ENCODE measurements around the gene STT3A.
A peak's percentile ranks its signal among the peaks of the same experiment; 100 is the strongest.

The STT3A gene

GRCh38 chr11:125605417-125605816 lies 12.8 kb downstream of the STT3A start:
- no peak for ATAC-seq (ENCODE audit: low read depth)
- no peak overlapping the region for H3K27ac Mint-ChIP-seq
- no peaks in the 10 kb centered on the region for H3K27me3 Mint-ChIP-seq
- H3K4me1 Mint-ChIP-seq: peaks cover 3% of the 10 kb centered on the region
- no peaks in the 10 kb centered on the region for H3K9me3 Mint-ChIP-seq
- no peak for DNase-seq (ENCODE audit: low spot score in 2 of 2)
- no peak overlapping the region for H3K4me3 Mint-ChIP-seq
- H3K36me3 Mint-ChIP-seq: peaks cover 46% of the 10 kb centered on the region

DNA sequence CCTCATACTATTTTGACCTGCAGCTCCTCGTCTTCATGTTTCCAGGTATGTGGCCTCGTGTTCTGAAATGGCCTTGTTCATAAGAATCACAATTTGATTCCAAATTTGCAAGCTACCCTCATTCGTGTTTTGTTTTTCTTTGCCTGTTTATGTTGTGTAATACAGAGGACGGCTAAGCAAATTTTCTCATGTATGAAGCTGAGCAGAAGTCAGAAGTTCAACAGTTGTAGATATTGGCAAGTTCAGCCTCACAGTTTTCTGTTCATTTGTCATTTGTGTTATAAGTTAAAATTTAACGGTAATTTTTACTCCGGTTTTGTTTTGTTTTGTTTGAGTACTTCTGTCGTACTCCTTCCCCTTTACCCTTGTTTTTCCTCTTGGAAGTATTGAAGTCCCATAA lies 16.9 kb downstream of the STT3A start:
- H3K27ac Mint-ChIP-seq: no peak overlapping the region
- no peak overlapping the region for H3K4me3 Mint-ChIP-seq
- no peak for DNase-seq (ENCODE audit: low spot score in 2 of 2)
- peaks cover 52% of the 10 kb centered on the region for H3K36me3 Mint-ChIP-seq
- no peak for ATAC-seq (ENCODE audit: low read depth)
- no peaks in the 10 kb centered on the region for H3K9me3 Mint-ChIP-seq
- no peaks in the 10 kb centered on the region for H3K27me3 Mint-ChIP-seq
- H3K4me1 Mint-ChIP-seq: peaks cover 3% of the 10 kb centered on the region

GRCh38 chr11:125618383-125618782 lies 25.7 kb downstream of the STT3A start:
- ATAC-seq (ENCODE audit: low read depth) (no peak), DNase-seq (ENCODE audit: low spot score in 2 of 2) (no peak)
- no peaks in the 10 kb centered on the region for H3K4me1 Mint-ChIP-seq
- H3K9me3 Mint-ChIP-seq: no peaks in the 10 kb centered on the region
- H3K27ac Mint-ChIP-seq: no peak overlapping the region
- H3K4me3 Mint-ChIP-seq: no peak overlapping the region
- H3K36me3 Mint-ChIP-seq: peaks cover 19% of the 10 kb centered on the region
- H3K27me3 Mint-ChIP-seq: no peaks in the 10 kb centered on the region

DNA sequence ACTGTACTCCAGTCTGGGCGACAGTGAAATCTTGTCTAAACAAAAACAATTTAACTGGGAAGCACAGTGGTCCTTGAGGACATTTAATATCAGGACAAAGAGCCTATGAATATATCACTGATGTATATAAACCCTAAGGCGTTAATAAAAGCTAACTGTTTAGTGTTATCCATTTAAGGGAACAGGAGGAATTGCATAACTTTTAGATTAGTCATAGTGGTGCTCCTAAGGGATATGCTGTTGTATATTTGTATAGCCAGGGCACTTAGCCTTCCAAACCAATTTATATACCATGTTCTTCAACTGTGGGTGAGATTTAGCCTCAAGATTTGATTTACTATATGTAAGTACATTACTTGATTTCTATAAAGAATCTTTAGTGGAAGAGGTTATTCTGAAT lies 29.3 kb downstream of the STT3A start:
- Mint-ChIP-seq H3K4me1 (peaks cover 11% of the 10 kb centered on the region), H3K36me3 (peaks cover 10% of the 10 kb centered on the region), H3K9me3 (no peaks in the 10 kb centered on the region), H3K27ac (no peak overlapping the region), H3K4me3 (no peak overlapping the region), H3K27me3 (no peaks in the 10 kb centered on the region)
- no peak for DNase-seq (ENCODE audit: low spot score in 2 of 2)
- ATAC-seq (ENCODE audit: low read depth): no peak

GRCh38 chr11:125623064-125623463 lies 30.4 kb downstream of the STT3A start:
- no peaks in the 10 kb centered on the region for H3K27me3 Mint-ChIP-seq
- H3K27ac Mint-ChIP-seq: peak overlapping the region; percentile 60
- H3K4me1 Mint-ChIP-seq: peaks cover 16% of the 10 kb centered on the region
- no peak for DNase-seq (ENCODE audit: low spot score in 2 of 2)
- peaks cover 10% of the 10 kb centered on the region for H3K36me3 Mint-ChIP-seq
- ATAC-seq (ENCODE audit: low read depth): no peak
- H3K4me3 Mint-ChIP-seq: no peak overlapping the region
- no peaks in the 10 kb centered on the region for H3K9me3 Mint-ChIP-seq

DNA sequence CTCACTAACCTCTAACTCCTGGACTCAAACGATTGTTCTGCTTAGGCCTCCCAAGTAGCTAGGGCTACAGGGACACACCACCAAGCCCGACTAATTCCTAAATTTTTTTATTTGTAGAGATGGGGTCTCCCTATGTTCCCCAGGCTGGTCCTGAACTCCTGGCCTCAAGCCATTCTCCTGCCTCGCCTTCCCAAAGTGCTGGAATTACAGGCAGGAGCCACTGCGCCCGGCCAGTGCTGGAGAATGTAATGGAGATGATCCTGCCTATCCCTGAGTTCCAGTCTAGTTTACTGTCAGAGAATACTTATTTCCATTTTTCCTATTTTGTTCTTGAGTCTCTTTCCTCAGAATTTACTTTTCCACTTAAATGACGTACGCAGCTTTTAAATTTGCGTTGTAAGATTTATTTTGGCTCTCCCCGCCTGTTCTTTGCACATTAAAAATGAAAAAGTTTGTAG lies 32.1 kb downstream of the STT3A start, which contains the start of gene CHEK1:
Gene CHEK1, plus strand, starts transcription at position 408 of the 458 bp plus-strand sequence. CDS start 1,606 bp downstream, outside the sequence.
- DNase-seq (ENCODE audit: low spot score in 2 of 2): no peak
- ATAC-seq (ENCODE audit: low read depth): no peak
- Mint-ChIP-seq H3K36me3 (peaks cover 4% of the 10 kb centered on the region), H3K4me3 (peak within 1 kb of the TSS; percentile 99), H3K4me1 (peaks cover 16% of the 10 kb centered on the region), H3K27me3 (no peaks in the 10 kb centered on the region), H3K27ac (peak within 1 kb of the TSS; percentile 97), H3K9me3 (no peaks in the 10 kb centered on the region)

DNA sequence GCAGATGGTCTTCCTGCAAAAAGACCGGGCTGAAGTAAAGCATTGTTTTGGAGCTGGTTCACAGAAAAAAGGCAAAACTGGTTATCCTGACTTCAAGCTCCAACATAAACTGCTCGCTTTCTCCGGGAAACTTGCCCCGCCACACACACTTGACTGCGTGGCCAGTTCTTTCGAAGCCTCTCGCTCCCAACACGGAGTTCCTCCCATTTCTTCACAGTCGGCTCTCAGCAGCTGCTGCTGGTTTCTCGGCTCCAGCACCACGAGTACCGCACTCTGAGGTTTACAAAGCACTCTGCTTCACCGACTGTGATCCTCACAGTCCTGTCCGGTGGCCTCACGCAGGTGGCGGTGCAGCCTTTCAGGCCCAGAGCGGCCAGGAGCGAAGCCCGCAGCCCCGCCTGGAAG lies 32.6 kb downstream of the STT3A start:
- Mint-ChIP-seq H3K9me3 (no peaks in the 10 kb centered on the region), H3K27ac (peak overlapping the region; percentile 97), H3K4me1 (peaks cover 16% of the 10 kb centered on the region), H3K27me3 (no peaks in the 10 kb centered on the region), H3K36me3 (peaks cover 2% of the 10 kb centered on the region), H3K4me3 (peak overlapping the region; percentile 99)
- no peak for ATAC-seq (ENCODE audit: low read depth)
- DNase-seq (ENCODE audit: low spot score in 2 of 2): no peak

GRCh38 chr11:125625630-125626287 lies 33.1 kb downstream of the STT3A start:
- H3K36me3 Mint-ChIP-seq: no peaks in the 10 kb centered on the region
- ATAC-seq (ENCODE audit: low read depth): peak; percentile 94

GRCh38 chr11:125626288-125626950 lies 33.8 kb downstream of the STT3A start:
- no peaks in the 10 kb centered on the region for H3K27me3 Mint-ChIP-seq
- DNase-seq (ENCODE audit: low spot score in 2 of 2) (peak; percentile 17 to 27), ATAC-seq (ENCODE audit: low read depth) (peak; percentile 43)
- no peaks in the 10 kb centered on the region for H3K36me3 Mint-ChIP-seq
- peak overlapping the region; percentile 97 for H3K27ac Mint-ChIP-seq
- peaks cover 16% of the 10 kb centered on the region for H3K4me1 Mint-ChIP-seq
- peak overlapping the region; percentile 99 for H3K4me3 Mint-ChIP-seq
- no peaks in the 10 kb centered on the region for H3K9me3 Mint-ChIP-seq

More at GRCh38 chr11:125625630-125626287, 33.1 kb downstream of the STT3A start:
- Mint-ChIP-seq H3K9me3 (no peaks in the 10 kb centered on the region), H3K4me1 (peaks cover 16% of the 10 kb centered on the region), H3K27ac (peak overlapping the region; percentile 97), H3K27me3 (no peaks in the 10 kb centered on the region), H3K4me3 (peak overlapping the region; percentile 99)
- DNase-seq (ENCODE audit: low spot score in 2 of 2): peak; percentile 78 to 88

- Mint-ChIP-seq H3K4me3 (peak overlapping the region; percentile 99), H3K4me1 (peaks cover 16% of the 10 kb centered on the region), H3K27me3 (no peaks in the 10 kb centered on the region), H3K27ac (no peak overlapping the region), H3K9me3 (no peaks in the 10 kb centered on the region), H3K36me3 (no peaks in the 10 kb centered on the region)
- no peak for ATAC-seq (ENCODE audit: low read depth)
- no peak for DNase-seq (ENCODE audit: low spot score in 2 of 2)
Measured at GRCh38 chr11:125627236-125627910, 34.7 kb downstream of the STT3A start.

- Mint-ChIP-seq H3K27ac (no peak overlapping the region), H3K4me1 (no peaks in the 10 kb centered on the region), H3K27me3 (no peaks in the 10 kb centered on the region), H3K36me3 (peaks cover 2% of the 10 kb centered on the region), H3K4me3 (no peak overlapping the region), H3K9me3 (no peaks in the 10 kb centered on the region)
- no peak for ATAC-seq (ENCODE audit: low read depth)
- no peak for DNase-seq (ENCODE audit: low spot score in 2 of 2)
Measured at GRCh38 chr11:125637840-125638239, 45.2 kb downstream of the STT3A start.

DNA sequence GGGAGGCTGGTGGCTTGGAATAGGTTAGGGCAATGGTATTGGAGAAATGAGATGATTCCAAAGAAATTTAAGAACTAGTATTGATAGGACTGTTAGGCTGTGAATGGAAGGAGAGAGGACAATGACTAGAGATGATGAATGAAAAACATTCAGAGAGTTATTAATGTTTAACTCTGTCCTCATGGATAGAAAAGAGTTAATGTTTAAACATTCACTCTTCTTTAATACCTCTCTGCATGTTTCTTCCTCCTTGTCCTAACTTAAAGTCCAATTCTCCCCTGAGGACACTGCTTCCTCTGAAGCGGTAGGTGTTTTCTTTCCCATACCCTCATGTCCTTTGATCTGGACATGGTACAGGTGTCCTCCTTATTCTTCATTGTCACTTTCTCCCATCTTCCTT lies 45.7 kb downstream of the STT3A start:
- Mint-ChIP-seq H3K9me3 (no peaks in the 10 kb centered on the region), H3K4me3 (no peak overlapping the region), H3K27me3 (no peaks in the 10 kb centered on the region), H3K4me1 (no peaks in the 10 kb centered on the region), H3K36me3 (peaks cover 2% of the 10 kb centered on the region), H3K27ac (no peak overlapping the region)
- DNase-seq (ENCODE audit: low spot score in 2 of 2) (no peak), ATAC-seq (ENCODE audit: low read depth) (no peak)

- no peak for DNase-seq (ENCODE audit: low spot score in 2 of 2)
- ATAC-seq (ENCODE audit: low read depth): no peak
- no peaks in the 10 kb centered on the region for H3K4me1 Mint-ChIP-seq
- H3K27ac Mint-ChIP-seq: no peak overlapping the region
- H3K27me3 Mint-ChIP-seq: no peaks in the 10 kb centered on the region
- H3K9me3 Mint-ChIP-seq: peaks cover 4% of the 10 kb centered on the region
- peaks cover 4% of the 10 kb centered on the region for H3K36me3 Mint-ChIP-seq
- no peak overlapping the region for H3K4me3 Mint-ChIP-seq
Measured at GRCh38 chr11:125645871-125646270, 53.2 kb downstream of the STT3A start.

- peaks cover 2% of the 10 kb centered on the region for H3K36me3 Mint-ChIP-seq
- H3K4me1 Mint-ChIP-seq: no peaks in the 10 kb centered on the region
- no peak for DNase-seq (ENCODE audit: low spot score in 2 of 2)
- H3K4me3 Mint-ChIP-seq: no peak overlapping the region
- H3K27ac Mint-ChIP-seq: no peak overlapping the region
- H3K9me3 Mint-ChIP-seq: peaks cover 4% of the 10 kb centered on the region
- no peak for ATAC-seq (ENCODE audit: low read depth)
- H3K27me3 Mint-ChIP-seq: no peaks in the 10 kb centered on the region
Measured at GRCh38 chr11:125649465-125650166, 57.0 kb downstream of the STT3A start.
